C4-2B (cell line): Measurements from ENCODE around the gene TMEM129.

Experiments
- H3K27ac ChIP-seq: fragments of 450-650 bp; 2 replicates; pipeline ENCODE4 v1.5.1; 2017
- ZFX ChIP-seq: fragments of 450-650 bp; IDR thresholded peaks from 2 replicates; pipeline ENCODE4 v1.6.1; 2017
- TF ChIP-seq, protein P1 (sequence below): fragments of 450-650 bp; conservative IDR thresholded peaks from 2 replicates; pipeline ENCODE4 v1.5.1; 2017; ENCODE audit warnings: mild to moderate bottlenecking

TMEM129 gene

DNA sequence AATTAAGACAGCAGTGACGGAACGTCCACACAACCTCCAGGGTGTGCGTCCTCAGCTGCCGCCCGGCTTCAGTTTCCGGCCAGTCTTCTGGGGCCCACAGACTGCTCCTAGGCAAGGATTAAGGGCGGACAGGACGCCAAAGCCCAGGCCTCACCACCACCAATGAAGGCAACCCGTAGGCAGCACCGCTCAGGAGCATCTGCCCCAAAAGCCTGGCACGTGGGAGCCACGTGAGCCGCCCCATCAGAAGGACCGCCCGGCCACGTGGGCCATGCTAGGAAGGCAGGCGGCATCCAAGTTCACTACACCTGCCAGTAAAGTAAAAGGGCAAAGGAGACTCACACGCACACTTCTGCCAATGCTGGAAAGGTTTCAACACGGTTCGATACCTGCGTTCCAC lies 51.3 kb downstream of the TMEM129 start:
- H3K27ac ChIP-seq = no peak overlapping the region
- no peak for TF ChIP-seq ZFX
- TF ChIP-seq, protein P1, sequence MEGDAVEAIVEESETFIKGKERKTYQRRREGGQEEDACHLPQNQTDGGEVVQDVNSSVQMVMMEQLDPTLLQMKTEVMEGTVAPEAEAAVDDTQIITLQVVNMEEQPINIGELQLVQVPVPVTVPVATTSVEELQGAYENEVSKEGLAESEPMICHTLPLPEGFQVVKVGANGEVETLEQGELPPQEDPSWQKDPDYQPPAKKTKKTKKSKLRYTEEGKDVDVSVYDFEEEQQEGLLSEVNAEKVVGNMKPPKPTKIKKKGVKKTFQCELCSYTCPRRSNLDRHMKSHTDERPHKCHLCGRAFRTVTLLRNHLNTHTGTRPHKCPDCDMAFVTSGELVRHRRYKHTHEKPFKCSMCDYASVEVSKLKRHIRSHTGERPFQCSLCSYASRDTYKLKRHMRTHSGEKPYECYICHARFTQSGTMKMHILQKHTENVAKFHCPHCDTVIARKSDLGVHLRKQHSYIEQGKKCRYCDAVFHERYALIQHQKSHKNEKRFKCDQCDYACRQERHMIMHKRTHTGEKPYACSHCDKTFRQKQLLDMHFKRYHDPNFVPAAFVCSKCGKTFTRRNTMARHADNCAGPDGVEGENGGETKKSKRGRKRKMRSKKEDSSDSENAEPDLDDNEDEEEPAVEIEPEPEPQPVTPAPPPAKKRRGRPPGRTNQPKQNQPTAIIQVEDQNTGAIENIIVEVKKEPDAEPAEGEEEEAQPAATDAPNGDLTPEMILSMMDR = no peak

GRCh38 chr4:1669270-1669669 lies 51.9 kb downstream of the TMEM129 start:
- TF ChIP-seq, protein P1 = no peak
- TF ChIP-seq ZFX = no peak
- H3K27ac ChIP-seq = no peak overlapping the region

GRCh38 chr4:1668488-1668840 lies 52.7 kb downstream of the TMEM129 start:
- no peak overlapping the region for H3K27ac ChIP-seq
- TF ChIP-seq, protein P1 = no peak
- no peak for TF ChIP-seq ZFX

DNA sequence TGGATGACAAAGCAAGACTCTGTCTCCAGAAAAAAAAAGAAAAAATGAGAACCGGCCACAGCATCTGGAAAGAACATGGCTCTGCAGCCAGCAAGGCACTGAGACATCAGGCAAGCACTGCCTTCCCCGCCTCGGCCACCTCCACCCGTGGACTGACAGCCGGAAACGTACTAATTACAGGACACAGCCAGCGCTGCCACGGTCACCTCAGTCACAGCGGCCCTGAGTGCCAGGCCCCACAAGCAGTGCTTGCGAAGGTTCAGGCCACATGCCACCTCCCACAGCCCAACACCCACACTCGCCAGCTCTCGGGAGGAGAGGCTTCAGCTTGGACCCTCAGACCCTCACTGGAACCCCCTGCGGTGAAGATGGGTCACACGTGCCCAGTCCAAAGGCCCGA lies 53.9 kb downstream of the TMEM129 start:
- TF ChIP-seq, protein P1 = no peak
- TF ChIP-seq ZFX = no peak

DNA sequence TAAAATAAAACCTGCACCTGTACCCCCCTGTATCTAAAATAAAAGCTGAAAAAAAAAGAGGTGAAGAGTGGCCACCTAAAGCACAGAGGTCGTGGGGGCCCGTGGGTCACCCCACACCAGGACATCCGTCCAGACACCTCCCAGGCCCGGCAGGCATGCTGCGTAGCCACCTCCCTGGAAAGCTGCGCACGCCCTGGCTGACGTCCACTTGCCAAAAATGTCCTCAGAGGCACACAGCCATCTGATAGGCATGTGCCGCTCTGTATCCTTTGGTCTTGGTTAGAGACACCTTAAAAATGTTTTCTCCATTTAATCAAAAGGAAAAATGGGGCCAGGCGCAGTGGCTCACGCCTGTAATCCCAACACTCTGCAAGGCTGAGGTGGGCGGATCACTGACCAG lies 54.7 kb downstream of the TMEM129 start:
- H3K27ac ChIP-seq = no peak overlapping the region
- no peak for TF ChIP-seq ZFX
- TF ChIP-seq, protein P1 = no peak

More for the DNA sequence above, 53.9 kb downstream of the TMEM129 start:
- no peak overlapping the region for H3K27ac ChIP-seq
